GM18502 (cell line): ENCODE measurements around the gene CNNM3.
"Not testable (repeated sequence)": the region's sequence is repeated elsewhere in the genome, so short reads cannot be mapped to it uniquely, and the experiment has no call there.

ENCODE experiments used
- ATAC-seq: cut with Tn5 transposase; IDR thresholded peaks from one replicate; pipeline ENCODE4 v1.9.1; 2021; ENCODE audit warnings: mild to moderate bottlenecking; ENCODE audit not compliant: unreplicated experiment, poor library complexity

CNNM3 gene

DNA sequence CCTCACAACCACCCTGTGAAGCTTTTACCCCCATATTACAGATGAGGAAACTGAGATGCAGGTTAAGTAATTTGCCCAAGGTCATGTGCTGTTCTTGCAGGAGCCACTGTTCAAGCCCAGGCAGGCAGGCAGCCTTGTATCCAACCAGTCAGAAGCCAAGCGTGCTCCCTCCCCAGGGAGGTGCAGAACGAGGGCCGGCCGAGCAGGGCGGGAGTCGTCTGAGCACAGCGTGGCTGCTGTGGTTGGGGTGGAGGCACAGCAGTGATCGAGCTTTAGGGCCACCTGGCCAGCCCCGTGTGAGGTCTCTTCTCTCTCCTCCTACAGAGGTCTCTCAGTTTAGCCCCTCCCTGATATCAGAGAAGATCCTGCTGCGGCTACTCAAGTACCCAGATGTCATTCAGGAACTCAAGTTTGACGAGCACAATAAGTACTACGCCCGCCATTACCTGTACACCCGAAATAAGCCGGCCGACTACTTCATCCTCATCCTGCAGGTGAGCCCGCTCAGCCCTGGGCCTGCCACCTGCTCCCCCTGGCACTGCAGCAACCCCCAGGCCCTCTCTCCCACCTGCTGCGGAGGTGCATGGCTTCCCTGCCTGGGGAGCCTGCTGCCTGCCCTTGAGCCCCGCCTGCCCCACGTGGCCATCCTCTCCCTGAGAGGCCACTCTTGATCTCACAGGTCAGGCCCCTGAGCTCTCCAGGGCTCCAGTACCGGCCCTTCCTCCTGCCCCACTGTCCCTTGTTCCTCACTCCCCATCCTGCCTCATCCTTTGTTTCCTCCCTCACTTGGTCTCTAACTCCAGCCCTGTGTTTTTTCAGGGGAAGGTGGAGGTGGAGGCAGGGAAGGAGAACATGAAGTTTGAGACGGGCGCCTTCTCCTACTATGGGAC, 17.1 kb upstream of the CNNM3 start:
- no peak for ATAC-seq

DNA sequence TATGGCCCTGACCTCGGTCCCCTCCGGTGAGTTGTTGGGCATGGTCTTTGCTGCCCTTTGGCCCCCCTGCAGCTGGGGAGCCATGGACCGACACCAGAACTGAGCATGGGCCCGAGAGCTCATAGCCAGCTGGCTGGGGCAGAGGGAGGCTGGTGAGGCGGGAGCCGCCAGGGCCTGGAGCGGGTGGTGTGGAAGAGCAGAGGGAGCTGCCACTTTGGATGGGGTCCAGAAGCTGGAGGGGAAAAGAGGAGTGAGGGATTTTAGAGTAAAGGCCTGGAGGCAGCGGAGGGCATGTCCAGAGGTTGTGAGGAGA, 16.5 kb upstream of the CNNM3 start:
- no peak for ATAC-seq

DNA sequence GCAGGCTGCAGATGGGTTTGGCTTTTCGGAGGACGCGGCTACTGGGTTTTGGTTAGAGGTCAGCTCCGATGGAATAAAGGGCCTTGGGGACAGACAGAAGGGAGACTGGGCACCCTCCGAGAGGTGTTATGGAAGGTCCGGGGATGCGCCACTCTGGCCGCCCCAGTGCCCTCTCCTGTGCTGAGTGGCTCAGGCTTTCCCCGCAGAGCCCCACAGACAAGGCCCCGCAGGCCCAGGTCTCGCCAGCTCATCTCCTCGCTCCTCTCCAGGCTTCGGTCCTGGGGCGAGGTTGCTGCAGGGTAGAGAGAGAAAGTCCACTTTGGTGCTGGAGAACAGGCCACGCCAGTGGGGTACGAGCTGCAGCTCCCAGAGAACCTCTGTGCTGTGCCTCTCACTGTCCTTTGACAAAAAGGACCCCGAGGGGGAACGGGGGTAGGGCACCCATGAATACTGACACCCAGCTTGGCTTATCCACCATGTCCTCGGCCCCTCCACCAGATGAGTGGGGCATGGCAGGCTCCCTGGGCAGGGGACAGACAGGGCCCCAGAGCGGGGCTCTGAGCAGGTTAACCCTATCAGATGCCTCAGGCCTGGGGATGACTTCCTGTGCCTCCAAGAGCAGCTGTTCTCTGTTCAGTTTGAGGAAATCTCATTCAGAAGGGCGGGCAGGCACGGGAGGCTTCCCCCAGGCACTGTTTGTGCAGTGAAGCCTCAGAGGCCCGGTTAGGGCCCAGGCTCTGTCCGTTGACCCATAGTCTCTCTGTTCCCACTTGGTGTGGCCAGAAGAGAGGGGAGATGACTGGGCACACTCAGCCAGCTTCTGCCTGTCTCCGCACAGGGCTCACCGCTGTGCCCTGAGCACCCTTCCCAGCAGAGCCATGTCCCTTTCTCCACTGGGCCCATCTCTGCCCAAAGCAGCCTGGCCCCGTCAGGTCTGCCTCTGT, 15.7 kb upstream of the CNNM3 start:
- peak; percentile 26 for ATAC-seq

DNA sequence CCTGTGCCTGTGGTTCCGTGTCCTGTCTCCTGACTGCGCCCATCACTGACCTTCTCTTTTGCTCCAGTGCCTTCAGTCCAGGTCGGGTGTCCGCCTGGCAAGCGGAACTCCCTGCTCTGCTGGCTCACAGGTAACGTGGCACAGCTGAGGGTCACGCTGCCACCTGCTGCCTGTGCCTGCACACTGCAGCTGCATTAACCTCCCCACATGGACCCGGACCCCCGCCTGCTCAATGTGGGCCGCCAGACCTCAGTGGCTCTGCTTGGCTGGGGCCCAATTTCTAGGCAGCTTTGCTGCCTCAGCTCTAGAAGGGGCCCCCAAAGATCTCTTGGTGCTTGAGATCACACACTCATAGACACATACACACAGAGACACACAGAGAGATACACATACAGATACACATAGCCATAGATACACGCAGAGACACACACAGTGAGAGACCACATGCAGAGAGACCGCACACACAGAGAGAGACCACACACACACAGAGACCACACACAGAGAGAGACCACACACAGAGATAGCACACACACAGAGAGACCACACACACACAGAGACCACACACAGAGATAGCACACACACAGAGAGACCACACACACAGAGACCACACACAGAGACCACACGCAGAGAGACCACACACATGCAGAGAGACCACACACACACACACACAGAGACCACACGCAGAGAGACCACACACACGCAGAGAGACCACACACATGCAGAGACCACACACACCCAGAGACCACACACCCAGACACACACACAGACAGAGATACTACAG, 14.9 kb upstream of the CNNM3 start:
- ATAC-seq = peak; percentile 78

DNA sequence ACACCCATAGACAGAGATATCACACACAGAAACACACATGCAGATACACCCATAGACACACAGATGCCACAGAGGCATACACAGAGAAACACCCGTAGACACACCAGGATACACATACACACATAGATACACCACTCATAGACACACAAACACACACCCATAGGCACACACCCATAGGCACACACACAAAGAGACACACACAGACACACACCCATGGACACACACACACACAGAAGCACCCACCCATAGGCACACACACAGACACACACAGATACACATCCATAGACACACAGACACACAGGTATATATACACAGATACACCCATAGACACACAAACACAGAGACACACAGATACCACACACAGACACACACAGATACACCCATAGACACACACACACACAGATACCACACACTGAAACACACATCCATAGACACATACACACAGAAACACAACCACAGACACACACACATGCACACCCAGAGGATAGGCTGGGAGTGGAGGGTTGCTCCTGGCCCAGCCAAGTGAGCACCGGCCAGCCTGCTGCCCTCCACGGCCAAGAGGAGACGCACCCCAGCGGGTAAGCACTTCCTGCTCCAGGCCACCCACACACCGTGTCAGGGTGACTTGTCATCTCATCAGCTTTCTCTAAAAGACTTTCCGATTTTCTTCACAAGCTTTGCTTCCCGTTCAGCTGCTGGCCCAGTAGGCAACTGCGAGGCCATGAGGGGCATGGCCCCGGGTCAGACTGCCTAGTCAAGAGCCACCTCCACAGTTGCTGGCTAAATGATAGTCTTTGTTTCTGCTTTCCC, 14.1 kb upstream of the CNNM3 start:
- no peak for ATAC-seq

DNA sequence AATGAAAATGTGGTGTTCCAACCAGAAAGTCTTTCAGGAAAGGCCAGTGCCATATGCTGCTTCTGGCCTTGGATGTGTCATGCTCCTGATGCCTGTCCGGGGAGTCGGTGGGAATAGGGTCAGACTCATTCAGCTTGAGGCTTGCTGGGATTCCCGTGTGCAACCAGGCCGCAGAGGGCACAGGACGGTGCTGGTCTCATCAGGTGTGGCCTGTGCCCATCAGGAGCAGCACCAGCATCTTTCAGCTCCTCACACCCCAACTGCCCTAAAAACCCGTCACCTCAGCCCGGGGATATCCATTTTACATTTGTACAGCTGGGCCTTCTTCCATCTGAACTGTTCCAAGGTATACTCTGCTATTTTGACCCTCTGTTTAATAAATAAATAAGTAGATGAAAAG, 13.3 kb upstream of the CNNM3 start:
- ATAC-seq = no peak

DNA sequence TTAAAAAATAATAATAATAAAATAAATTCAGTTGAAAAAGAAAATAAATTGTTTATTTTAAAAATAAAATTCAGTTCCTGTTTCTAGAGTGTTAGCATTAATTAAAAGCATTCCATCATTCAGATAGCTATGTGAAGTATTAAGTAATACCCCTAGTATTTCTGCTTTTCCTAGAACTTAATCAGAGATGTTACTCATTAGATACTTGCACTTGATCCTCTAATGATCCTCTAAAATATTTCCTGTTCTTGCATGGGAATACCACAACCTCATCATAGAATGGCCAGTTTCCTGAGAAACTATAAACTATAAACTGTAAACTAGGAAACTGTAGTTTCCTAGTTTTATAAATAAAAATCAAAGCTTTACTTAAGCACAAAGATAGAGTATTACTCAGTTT, 11.1 kb upstream of the CNNM3 start:
- ATAC-seq = no peak

DNA sequence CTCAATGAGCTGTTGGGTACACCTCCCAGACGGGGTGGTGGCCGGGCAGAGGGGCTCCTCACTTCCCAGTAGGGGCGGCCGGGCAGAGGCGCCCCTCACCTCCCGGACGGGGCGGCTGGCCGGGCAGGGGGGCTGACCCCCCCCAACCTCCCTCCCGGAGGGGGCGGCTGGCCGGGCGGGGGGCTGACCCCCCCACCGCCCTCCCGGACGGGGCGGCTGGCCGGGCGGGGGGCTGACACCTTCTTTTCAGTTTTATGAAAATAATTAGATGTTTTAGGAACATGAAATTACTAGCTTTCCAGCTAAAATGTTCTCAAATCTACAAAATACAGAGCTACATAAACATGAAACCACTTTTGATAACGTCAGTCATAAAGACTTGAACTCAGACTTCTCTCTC, 10.1 kb upstream of the CNNM3 start:
- not testable (repeated sequence) for ATAC-seq

DNA sequence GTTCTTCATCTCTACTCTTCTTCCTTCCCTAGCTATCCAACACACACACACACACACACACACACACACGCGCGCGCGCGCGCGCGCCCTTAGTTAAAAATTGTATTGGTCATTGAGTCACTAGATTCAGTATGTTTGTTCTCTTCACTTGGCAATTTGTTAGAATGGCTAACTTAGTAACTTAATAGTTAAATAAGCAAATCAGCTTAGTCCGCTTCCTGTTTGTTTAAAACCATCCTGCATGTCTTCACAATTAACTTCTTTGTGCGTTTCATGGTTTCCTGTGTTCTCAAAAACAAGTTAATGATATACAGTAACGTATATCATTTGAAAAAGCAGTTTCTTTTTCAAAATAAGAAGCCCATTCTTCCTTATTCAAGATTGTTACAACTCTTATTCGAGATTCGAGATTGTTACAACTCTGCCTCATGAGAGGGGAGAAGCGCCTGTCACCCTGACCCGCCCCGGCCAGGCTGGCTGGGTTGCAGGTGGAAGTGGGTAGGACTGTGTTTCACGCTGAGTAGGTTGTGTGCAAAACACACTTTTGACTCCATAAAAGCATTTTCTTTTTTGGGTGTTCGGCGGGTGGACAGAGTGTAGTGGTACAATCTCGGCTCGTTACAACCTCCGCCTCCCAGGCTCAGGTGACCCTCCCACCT, 9.5 kb upstream of the CNNM3 start:
- ATAC-seq = no peak

DNA sequence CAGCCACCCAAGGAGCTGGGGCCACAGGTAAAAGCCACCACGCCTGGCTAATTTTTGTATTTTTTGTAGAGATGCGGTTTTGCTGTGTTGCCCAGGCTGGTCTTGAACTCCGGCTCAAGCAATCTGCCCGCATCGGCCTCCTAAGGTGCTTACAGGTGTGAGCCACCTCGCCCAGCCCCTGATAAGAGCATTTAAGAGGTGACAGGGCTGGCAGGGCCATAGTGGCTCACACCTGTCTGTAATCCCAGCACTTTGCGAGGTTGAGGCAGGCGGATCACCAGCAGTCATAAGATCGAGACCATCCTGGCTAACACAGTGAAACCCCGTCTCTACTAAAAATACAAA, 9.0 kb upstream of the CNNM3 start:
- ATAC-seq = no peak

DNA sequence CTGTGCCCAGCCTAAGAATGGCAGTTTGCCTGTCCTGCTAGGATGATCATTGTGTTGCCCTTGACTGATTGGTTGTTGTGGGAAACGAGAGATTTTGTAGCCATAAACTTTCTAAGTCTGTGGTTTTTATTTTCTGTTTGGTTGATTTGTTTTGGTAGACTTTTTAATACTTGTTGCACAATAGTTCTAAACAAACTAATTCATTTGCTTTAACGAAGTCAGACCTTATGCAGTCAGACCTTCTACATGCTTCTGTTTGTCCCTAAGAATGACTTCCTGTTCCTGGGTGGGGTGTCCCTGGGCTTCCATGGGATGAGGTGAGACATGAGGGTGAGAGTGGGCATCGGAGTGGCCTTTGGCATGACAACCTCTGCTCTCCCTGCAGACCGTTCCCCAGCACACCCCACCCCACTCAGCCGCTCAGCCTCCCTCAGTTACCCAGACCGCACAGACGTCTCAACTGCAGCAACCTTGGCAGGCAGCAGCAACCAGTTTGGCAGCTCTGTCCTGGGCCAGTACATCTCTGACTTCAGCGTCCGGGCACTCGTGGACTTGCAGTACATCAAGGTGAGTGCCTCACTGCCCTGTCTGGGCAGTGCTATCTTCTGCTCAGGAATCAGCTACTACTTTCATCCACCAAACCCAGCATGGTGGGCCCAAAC, 7.8 kb upstream of the CNNM3 start:
- ATAC-seq = no peak

DNA sequence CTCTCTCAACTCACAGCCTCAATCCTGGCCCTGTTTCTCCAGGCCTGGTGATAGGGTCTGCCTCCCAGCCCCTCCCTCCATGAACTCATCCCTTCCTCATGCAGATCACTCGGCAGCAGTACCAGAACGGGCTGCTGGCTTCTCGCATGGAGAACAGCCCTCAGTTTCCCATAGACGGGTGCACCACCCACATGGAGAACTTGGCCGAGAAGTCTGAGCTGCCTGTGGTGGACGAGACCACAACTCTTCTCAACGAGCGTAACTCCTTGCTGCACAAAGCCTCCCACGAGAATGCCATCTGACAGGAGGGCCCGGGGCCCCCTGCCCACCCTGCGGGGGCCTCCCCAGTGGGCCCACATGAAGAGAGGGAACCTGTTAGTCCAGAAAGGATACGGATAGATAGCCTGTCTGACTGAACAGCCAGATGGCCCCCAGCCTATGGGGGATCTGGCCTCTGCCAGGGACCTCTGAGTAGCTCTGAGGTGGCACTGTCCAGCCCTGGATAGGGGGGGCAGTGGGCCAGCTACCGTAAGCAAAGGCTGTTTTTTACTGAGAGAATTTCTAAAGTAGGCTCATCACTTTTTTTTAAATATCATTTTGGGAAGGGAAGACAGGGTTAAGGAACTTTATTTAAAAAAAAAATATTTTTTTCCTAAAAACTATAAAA, 6.7 kb upstream of the CNNM3 start:
- no peak for ATAC-seq

DNA sequence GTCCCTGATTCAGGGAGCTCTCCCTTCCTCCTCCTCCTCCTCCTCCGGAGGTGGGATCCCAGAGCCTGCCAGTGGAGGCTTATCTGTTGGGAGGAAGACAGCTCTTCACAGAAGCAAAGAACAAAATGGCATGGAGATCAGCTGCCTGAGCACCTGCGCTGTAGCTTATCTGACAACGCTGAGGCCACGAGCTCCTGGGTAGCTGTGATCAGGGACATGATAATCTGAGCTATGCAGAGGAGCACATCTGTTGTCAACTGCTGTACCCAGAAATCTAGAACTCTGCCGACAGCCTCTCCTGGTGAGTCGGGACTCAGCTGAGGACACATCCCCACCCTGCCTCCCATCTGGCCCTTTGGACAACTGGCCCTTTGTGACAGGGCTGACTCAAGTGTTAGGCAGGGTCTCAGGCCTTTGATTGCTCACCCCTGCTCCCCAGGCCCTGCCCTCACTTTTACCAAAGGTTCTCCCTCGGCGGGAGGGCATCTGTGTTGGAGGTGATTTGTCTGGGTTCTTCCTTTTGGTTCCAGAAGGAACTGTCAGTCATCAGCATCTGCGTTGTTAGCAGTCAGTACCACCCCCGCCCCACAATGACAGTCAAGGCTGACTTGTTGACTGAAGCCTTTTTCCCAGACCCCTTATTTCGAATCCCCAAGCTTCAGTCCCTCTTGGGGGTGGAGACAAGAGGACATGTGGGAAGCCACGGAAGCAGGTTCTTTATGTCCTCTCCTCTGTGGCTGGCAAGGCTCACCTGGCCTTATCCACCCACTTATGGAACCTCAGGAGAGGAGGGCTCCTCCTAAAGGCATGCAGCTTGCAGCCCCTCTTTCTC, 5.9 kb upstream of the CNNM3 start:
- ATAC-seq = no peak

DNA sequence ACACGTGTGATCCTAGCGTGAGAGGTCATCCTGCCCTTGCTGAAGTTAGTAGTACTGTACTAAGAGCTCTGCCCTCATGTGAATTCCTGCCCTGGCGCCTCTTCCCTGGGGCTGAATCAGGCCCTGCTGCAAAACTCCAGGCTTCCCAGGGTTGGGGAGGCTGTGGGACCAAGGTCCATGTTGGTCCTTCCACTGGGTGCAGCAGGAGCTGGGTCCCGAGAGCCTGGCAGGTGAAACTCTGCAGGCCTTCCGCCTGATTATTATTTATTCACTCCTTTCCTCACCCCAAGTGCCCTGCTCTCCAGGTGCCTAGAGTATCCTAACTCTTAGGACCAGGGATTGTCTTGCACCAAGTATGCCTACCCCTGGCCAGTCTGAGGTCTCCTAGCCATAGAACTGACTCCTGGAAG, 5.3 kb upstream of the CNNM3 start:
- no peak for ATAC-seq

DNA sequence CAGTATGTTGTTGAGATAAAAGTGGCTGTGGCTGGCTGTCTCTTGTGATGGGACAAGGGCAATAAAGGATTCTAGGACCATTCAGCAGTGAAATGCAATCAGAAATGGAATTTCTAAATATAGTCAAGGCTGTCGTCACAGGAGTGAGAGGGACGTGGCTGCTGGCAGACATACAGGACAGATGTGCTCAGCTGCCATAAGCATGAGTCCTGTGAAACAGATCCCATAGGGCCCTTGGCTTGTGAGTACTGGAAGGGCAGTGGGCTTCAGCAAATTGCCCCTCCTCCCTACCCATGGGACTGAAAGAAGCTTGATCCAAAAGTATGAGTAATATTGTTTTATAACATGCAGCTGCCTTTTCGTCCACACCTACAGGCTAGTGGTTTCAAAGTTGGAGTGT, 4.2 kb upstream of the CNNM3 start:
- no peak for ATAC-seq

DNA sequence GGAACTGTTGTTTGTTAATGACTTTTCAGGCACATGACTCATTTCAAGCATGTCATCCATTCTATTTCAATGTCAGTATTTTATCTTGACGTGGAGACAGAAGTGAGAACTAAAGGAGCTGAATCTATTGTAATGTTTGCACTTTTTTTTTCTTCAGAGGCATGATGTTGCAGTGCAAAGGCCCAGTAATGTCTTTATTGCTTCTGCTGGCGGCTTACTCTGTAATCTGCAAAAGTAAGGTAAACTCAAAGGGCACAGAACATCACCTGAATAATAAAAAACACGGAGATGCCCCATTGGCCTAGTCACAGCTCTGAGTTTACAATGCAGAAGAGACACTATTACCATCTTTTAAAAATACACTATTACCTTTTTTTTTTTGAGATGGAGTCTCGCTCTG, 2.4 kb upstream of the CNNM3 start:
- no peak for ATAC-seq

DNA sequence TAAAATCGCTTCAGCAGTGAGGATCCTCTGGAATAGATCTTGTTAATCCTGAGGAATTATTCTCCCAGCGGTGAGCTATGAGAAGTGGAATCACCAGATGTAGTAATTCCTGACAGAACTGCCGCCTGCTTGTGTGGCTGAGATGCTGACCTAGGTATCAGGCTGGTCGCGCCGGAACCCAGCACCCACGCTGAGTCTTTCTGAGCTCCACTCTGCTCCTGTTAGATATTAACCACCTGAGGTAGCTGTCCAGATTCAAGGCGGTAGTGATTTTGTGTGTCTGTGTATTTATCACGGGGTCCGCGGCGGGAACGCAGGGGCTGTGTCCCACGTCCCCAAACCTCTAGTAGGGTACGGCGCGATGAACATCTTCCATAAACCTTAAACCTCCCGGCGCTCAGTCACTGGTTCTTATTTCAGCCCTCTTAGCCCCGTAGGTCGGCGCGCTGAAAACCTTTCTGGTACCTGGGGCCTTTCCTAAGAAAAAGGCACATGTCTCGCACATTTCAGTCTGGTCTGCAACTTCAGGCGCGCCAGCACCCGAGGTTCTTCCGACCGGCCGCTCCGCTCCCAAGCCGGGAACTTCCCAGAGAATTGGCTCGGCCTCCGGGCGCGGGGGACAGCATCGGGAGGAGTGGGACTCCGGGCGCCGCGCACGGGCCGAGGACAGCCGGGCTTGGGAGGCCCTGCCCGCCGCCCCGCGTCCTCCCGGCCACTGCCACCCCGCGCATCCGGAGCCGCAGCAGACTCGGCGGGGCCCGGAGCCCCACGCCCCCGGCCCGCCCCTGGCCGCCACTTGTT, 542 bp upstream of the CNNM3 start:
- ATAC-seq = no peak
